ENCODE data around the gene TENM4. TPM values are rescaled to one million over a fixed set of nuclear protein-coding genes. Genes with fewer than 3 reads are reported as not detected.

The TENM4 gene
- total RNA-seq, 1 experiment from 2014 or later = 0.39 TPM

GRCh38 chr11:78977009-78977408 lies 463.8 kb downstream of the TENM4 start:
- Histone ChIP-seq H3K27me3 (ENCODE audit: control insufficient read depth, insufficient read depth, low read length) (no peaks in the 10 kb centered on the region), H3K36me3 (ENCODE audit: control insufficient read depth, insufficient read depth, low read length) (no peaks in the 10 kb centered on the region), H3K4me3 (ENCODE audit: low read depth in 2 of 2, low read length in 2 of 2) (no peak overlapping the region), H3K9me3 (ENCODE audit: control insufficient read depth, insufficient read depth, low read depth, low read length) (no peaks in the 10 kb centered on the region), H3K4me1 (ENCODE audit: control insufficient read depth, insufficient read depth, low read length) (no peaks in the 10 kb centered on the region), H3K27ac (ENCODE audit: low read length) (no peak overlapping the region)
- intact Hi-C loops (cut with micrococcal nuclease; ENCODE audit: unreplicated experiment) (no loop called here), in situ Hi-C loops (cut with HindIII; ENCODE audit: low pct_unique_long_range_greater_than_20kb, low sequenced_read_pairs) (no loop called here)
- BruUV-seq (replicated peaks) = no TSS peak
- TF ChIP-seq SIN3A (IDR thresholded peaks at IDR 0.05; ENCODE audit: borderline replicate concordance, insufficient read depth, low read depth, low read length) (no peak), TCF7L2 (IDR thresholded peaks at IDR 0.05; ENCODE audit: low read depth, low read length) (no peak), POLR2AphosphoS5 (IDR thresholded peaks at IDR 0.05; ENCODE audit: low read depth, low read length) (no peak)
- TF ChIP-seq, protein P1, sequence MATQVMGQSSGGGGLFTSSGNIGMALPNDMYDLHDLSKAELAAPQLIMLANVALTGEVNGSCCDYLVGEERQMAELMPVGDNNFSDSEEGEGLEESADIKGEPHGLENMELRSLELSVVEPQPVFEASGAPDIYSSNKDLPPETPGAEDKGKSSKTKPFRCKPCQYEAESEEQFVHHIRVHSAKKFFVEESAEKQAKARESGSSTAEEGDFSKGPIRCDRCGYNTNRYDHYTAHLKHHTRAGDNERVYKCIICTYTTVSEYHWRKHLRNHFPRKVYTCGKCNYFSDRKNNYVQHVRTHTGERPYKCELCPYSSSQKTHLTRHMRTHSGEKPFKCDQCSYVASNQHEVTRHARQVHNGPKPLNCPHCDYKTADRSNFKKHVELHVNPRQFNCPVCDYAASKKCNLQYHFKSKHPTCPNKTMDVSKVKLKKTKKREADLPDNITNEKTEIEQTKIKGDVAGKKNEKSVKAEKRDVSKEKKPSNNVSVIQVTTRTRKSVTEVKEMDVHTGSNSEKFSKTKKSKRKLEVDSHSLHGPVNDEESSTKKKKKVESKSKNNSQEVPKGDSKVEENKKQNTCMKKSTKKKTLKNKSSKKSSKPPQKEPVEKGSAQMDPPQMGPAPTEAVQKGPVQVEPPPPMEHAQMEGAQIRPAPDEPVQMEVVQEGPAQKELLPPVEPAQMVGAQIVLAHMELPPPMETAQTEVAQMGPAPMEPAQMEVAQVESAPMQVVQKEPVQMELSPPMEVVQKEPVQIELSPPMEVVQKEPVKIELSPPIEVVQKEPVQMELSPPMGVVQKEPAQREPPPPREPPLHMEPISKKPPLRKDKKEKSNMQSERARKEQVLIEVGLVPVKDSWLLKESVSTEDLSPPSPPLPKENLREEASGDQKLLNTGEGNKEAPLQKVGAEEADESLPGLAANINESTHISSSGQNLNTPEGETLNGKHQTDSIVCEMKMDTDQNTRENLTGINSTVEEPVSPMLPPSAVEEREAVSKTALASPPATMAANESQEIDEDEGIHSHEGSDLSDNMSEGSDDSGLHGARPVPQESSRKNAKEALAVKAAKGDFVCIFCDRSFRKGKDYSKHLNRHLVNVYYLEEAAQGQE (IDR thresholded peaks at IDR 0.05; ENCODE audit: insufficient read depth in 1 of 2, low read depth in 2 of 2, low read length in 1 of 2) = no peak
- TF ChIP-seq, protein P2, sequence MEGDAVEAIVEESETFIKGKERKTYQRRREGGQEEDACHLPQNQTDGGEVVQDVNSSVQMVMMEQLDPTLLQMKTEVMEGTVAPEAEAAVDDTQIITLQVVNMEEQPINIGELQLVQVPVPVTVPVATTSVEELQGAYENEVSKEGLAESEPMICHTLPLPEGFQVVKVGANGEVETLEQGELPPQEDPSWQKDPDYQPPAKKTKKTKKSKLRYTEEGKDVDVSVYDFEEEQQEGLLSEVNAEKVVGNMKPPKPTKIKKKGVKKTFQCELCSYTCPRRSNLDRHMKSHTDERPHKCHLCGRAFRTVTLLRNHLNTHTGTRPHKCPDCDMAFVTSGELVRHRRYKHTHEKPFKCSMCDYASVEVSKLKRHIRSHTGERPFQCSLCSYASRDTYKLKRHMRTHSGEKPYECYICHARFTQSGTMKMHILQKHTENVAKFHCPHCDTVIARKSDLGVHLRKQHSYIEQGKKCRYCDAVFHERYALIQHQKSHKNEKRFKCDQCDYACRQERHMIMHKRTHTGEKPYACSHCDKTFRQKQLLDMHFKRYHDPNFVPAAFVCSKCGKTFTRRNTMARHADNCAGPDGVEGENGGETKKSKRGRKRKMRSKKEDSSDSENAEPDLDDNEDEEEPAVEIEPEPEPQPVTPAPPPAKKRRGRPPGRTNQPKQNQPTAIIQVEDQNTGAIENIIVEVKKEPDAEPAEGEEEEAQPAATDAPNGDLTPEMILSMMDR (IDR thresholded peaks at IDR 0.05) = no peak
- POLR2A ChIA-PET = no interaction called here
- no peak for ATAC-seq
- CTCF ChIA-PET = no interaction called here
- DNase-seq (ENCODE audit: low read depth, low spot score) = no peak

GRCh38 chr11:78975081-78975480 lies 465.7 kb downstream of the TENM4 start:
- in situ Hi-C loops (cut with HindIII; ENCODE audit: low pct_unique_long_range_greater_than_20kb, low sequenced_read_pairs) = no loop called here
- Histone ChIP-seq H3K4me3 (ENCODE audit: low read depth in 2 of 2, low read length in 2 of 2) (no peak overlapping the region), H3K4me1 (ENCODE audit: control insufficient read depth, insufficient read depth, low read length) (no peaks in the 10 kb centered on the region), H3K27ac (ENCODE audit: low read length) (no peak overlapping the region), H3K27me3 (ENCODE audit: control insufficient read depth, insufficient read depth, low read length) (no peaks in the 10 kb centered on the region; the same call in 1 of the 2 replicates), H3K36me3 (ENCODE audit: control insufficient read depth, insufficient read depth, low read length) (no peaks in the 10 kb centered on the region), H3K9me3 (ENCODE audit: control insufficient read depth, insufficient read depth, low read depth, low read length) (no peaks in the 10 kb centered on the region)
- DNase-seq (ENCODE audit: low read depth, low spot score) = no peak
- TF ChIP-seq, protein P1 (IDR thresholded peaks at IDR 0.05; ENCODE audit: insufficient read depth in 1 of 2, low read depth in 2 of 2, low read length in 1 of 2) = no peak
- TF ChIP-seq TCF7L2 (IDR thresholded peaks at IDR 0.05; ENCODE audit: low read depth, low read length) = no peak
- TF ChIP-seq POLR2AphosphoS5 (IDR thresholded peaks at IDR 0.05; ENCODE audit: low read depth, low read length) = no peak
- TF ChIP-seq, protein P2 (IDR thresholded peaks at IDR 0.05) = no peak
- no peak for TF ChIP-seq SIN3A (IDR thresholded peaks at IDR 0.05; ENCODE audit: borderline replicate concordance, insufficient read depth, low read depth, low read length)
- POLR2A ChIA-PET = no interaction called here
- intact Hi-C loops (cut with micrococcal nuclease; ENCODE audit: unreplicated experiment) = no loop called here
- no peak for ATAC-seq
- CTCF ChIA-PET = no interaction called here
- BruUV-seq (replicated peaks) = no TSS peak
